ENCODE data around the gene DENND4C. TPM values are rescaled to one million over a fixed set of nuclear protein-coding genes. Genes with fewer than 3 reads are reported as not detected.
"Not testable (repeated sequence)": the region's sequence is repeated elsewhere in the genome, so short reads cannot be mapped to it uniquely, and the experiment has no call there.

The DENND4C gene
- polyA plus RNA-seq, 1 of the 3 experiments (the other 2 are of a cell fraction) = 7.5 TPM

DNA sequence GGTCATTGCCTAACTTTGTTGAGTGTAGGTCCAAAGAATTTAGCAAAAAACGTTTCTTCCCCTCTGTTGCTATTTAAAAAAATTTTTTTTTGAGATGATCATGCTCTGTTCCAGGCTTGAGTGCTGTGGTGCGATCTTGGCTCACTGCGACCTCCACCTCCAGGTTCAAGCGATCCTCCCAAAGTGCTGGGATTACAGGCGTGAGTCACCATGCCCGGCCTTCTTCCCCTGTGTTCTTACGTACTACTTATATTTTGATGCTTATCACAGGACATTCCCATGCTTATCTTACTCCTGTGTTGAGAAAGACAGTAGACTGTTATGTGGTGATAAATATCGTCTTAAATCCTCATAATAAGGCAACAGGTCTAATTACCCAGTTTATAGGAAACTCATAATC is 180.8 kb downstream of the DENND4C start:
- Histone ChIP-seq H3K9me2 (no peaks in the 10 kb centered on the region), H3K4me2 (no peak overlapping the region), H3K27ac (ENCODE audit: low read depth in 2 of 2, low read length in 1 of 2) (no peak overlapping the region), H3K36me3 (replicated peaks in 1 of 2; ENCODE audit: control insufficient read depth in 1 of 2, insufficient read depth in 2 of 2, low read length in 1 of 2) (no peaks in the 10 kb centered on the region), H3K9ac (no peak overlapping the region), H4K20me1 (ENCODE audit: insufficient read depth) (no peaks in the 10 kb centered on the region), H3K9me3 (no peaks in the 10 kb centered on the region), H3K4me1 (ENCODE audit: control insufficient read depth in 1 of 2, insufficient read depth in 2 of 2, low read depth in 1 of 2, low read length in 1 of 2) (peaks cover 0 to 11% of the 10 kb centered on the region in 2 experiments; a peak in 1 of 4 replicates), H3K27me3 (ENCODE audit: insufficient read depth) (no peaks in the 10 kb centered on the region), H3K79me2 (ENCODE audit: insufficient read depth) (no peaks in the 10 kb centered on the region), H2AFZ (ENCODE audit: low read depth) (no peak overlapping the region), H3K4me3 (ENCODE audit: low read depth in 2 of 2, low read length in 1 of 2) (no peak overlapping the region), H3F3A (replicated peaks; ENCODE audit: insufficient read depth) (no peaks in the 10 kb centered on the region)
- no peak for DNase-seq
- TF ChIP-seq FOSL2 (IDR thresholded peaks at IDR 0.05; ENCODE audit: borderline replicate concordance, low read depth) (no peak), CHD2 (IDR thresholded peaks at IDR 0.05; ENCODE audit: low read length, partially characterized antibody) (no peak), TEAD4 (IDR thresholded peaks at IDR 0.05; ENCODE audit: borderline replicate concordance, insufficient read depth) (no peak), TAF1 (IDR thresholded peaks at IDR 0.05; ENCODE audit: borderline replicate concordance, low read depth, low read length) (no peak)
- TF ChIP-seq, protein P1, sequence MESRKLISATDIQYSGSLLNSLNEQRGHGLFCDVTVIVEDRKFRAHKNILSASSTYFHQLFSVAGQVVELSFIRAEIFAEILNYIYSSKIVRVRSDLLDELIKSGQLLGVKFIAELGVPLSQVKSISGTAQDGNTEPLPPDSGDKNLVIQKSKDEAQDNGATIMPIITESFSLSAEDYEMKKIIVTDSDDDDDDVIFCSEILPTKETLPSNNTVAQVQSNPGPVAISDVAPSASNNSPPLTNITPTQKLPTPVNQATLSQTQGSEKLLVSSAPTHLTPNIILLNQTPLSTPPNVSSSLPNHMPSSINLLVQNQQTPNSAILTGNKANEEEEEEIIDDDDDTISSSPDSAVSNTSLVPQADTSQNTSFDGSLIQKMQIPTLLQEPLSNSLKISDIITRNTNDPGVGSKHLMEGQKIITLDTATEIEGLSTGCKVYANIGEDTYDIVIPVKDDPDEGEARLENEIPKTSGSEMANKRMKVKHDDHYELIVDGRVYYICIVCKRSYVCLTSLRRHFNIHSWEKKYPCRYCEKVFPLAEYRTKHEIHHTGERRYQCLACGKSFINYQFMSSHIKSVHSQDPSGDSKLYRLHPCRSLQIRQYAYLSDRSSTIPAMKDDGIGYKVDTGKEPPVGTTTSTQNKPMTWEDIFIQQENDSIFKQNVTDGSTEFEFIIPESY (IDR thresholded peaks at IDR 0.05; ENCODE audit: borderline replicate concordance, low read depth) = no peak
- TF ChIP-seq, protein P2, sequence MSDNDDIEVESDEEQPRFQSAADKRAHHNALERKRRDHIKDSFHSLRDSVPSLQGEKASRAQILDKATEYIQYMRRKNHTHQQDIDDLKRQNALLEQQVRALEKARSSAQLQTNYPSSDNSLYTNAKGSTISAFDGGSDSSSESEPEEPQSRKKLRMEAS (IDR thresholded peaks at IDR 0.05; ENCODE audit: low read depth) = no peak
- POLR2A ChIA-PET = no interaction called here
- CTCF ChIA-PET = no interaction called here
- WGBS (ENCODE audit: low lambda C conversion rate) = 85% methylated on average over 8 of the region's 8 CpGs

DNA sequence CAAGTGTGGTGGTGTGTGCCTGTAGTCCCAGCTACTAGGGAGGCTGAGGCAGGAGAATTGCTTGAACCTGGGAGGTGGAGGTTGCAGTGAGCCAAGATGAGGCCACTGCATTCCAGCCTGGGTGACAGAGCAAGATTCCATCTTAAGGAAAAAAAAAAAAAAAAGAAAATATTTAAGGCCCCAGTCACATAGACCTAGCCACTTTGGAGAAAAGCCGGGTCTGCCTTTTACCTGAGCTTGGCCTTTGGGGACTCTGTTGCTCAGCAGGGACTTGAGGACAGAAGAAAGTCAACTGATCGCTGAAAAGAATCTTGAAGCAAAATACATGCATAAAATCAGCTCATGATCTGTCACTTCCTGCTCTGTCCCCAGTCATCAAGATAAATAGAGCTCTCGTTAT is 183.0 kb downstream of the DENND4C start:
- WGBS (ENCODE audit: low lambda C conversion rate) = 88% methylated on average over 3 of the region's 3 CpGs
- H4K20me1 ChIP-seq (ENCODE audit: insufficient read depth); H3K27ac ChIP-seq (ENCODE audit: low read depth in 2 of 2, low read length in 1 of 2); H3K4me2 ChIP-seq; H3K9me2 ChIP-seq; H3K9ac ChIP-seq; H3K27me3 ChIP-seq (ENCODE audit: insufficient read depth); H3K9me3 ChIP-seq; H3K36me3 ChIP-seq (replicated peaks in 1 of 2; ENCODE audit: control insufficient read depth in 1 of 2, insufficient read depth in 2 of 2, low read length in 1 of 2); H3K4me3 ChIP-seq (ENCODE audit: low read depth in 2 of 2, low read length in 1 of 2); POLR2A ChIA-PET; H3F3A ChIP-seq (replicated peaks; ENCODE audit: insufficient read depth); H2AFZ ChIP-seq (ENCODE audit: low read depth); CTCF ChIA-PET; H3K4me1 ChIP-seq (ENCODE audit: control insufficient read depth in 1 of 2, insufficient read depth in 2 of 2, low read depth in 1 of 2, low read length in 1 of 2); H3K79me2 ChIP-seq (ENCODE audit: insufficient read depth); DNase-seq: not testable (repeated sequence)

DNA sequence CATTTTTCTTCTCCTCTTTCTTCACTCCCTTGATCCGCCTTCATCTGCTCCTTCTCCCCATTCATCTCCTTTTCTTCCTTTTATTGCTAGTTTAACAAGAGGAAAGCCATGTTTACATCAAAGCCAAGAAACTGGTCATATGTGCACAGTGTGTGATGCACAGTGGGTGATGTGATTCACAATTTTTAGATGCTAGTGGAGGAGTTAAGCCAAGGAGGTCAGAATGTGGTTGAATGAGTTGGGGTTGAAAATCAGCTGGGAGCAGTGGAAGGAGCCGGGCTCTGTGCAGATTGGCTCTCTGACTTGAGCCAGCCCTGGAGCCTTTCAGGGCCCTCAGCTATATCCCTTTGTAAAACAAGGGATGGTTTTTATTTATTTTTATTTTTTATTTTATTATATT is 185.7 kb downstream of the DENND4C start:
- CTCF ChIA-PET = no interaction called here
- WGBS (ENCODE audit: low lambda C conversion rate) = 94% methylated on average over 2 of the region's 2 CpGs
- no peak for DNase-seq

More for the DNA sequence above, 185.7 kb downstream of the DENND4C start:
- H2AFZ ChIP-seq (ENCODE audit: low read depth) = no peak overlapping the region
- POLR2A ChIA-PET = no interaction called here
- H3K4me1 ChIP-seq (ENCODE audit: control insufficient read depth in 1 of 2, insufficient read depth in 2 of 2, low read depth in 1 of 2, low read length in 1 of 2) = no peaks in the 10 kb centered on the region
- no peak overlapping the region for H3K4me3 ChIP-seq (ENCODE audit: low read depth in 2 of 2, low read length in 1 of 2)
- no peaks in the 10 kb centered on the region for H3K36me3 ChIP-seq (replicated peaks in 1 of 2; ENCODE audit: control insufficient read depth in 1 of 2, insufficient read depth in 2 of 2, low read length in 1 of 2)
- H3K27ac ChIP-seq (ENCODE audit: low read depth in 2 of 2, low read length in 1 of 2) = no peak overlapping the region
- H3K9me3 ChIP-seq = no peaks in the 10 kb centered on the region
- no peaks in the 10 kb centered on the region for H4K20me1 ChIP-seq (ENCODE audit: insufficient read depth)
- no peak overlapping the region for H3K4me2 ChIP-seq
- H3K9me2 ChIP-seq = no peaks in the 10 kb centered on the region
- H3F3A ChIP-seq (replicated peaks; ENCODE audit: insufficient read depth) = no peaks in the 10 kb centered on the region
- no peaks in the 10 kb centered on the region for H3K79me2 ChIP-seq (ENCODE audit: insufficient read depth)
- H3K9ac ChIP-seq = no peak overlapping the region
- TF ChIP-seq RXRA (IDR thresholded peaks at IDR 0.05; ENCODE audit: borderline replicate concordance, low read depth) = no peak
- TF ChIP-seq EZH2phosphoT487 (IDR thresholded peaks at IDR 0.05; ENCODE audit: borderline replicate concordance, low read depth) = no peak
- TF ChIP-seq NFIC (IDR thresholded peaks at IDR 0.05; ENCODE audit: borderline replicate concordance) = no peak
- TF ChIP-seq NRF1 (IDR thresholded peaks at IDR 0.05; ENCODE audit: low read depth, low read length) = no peak
- no peak for TF ChIP-seq TAF1 (IDR thresholded peaks at IDR 0.05; ENCODE audit: borderline replicate concordance, low read depth, low read length)
- TF ChIP-seq, protein P3, sequence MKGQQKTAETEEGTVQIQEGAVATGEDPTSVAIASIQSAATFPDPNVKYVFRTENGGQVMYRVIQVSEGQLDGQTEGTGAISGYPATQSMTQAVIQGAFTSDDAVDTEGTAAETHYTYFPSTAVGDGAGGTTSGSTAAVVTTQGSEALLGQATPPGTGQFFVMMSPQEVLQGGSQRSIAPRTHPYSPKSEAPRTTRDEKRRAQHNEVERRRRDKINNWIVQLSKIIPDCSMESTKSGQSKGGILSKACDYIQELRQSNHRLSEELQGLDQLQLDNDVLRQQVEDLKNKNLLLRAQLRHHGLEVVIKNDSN (IDR thresholded peaks at IDR 0.05; ENCODE audit: borderline replicate concordance, low read depth) = no peak
- no peak for TF ChIP-seq RCOR1 (IDR thresholded peaks at IDR 0.05; ENCODE audit: low read length)
- TF ChIP-seq, protein P4, sequence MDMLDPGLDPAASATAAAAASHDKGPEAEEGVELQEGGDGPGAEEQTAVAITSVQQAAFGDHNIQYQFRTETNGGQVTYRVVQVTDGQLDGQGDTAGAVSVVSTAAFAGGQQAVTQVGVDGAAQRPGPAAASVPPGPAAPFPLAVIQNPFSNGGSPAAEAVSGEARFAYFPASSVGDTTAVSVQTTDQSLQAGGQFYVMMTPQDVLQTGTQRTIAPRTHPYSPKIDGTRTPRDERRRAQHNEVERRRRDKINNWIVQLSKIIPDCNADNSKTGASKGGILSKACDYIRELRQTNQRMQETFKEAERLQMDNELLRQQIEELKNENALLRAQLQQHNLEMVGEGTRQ (IDR thresholded peaks at IDR 0.05; ENCODE audit: borderline replicate concordance, low read depth, low read length) = no peak
- TF ChIP-seq GATA2 (CRISPR knock-in tag; IDR thresholded peaks at IDR 0.05) = no peak
- TF ChIP-seq FOXM1 (IDR thresholded peaks at IDR 0.05; ENCODE audit: low read depth) = no peak
- no peak for TF ChIP-seq TEAD4 (IDR thresholded peaks at IDR 0.05; ENCODE audit: borderline replicate concordance, insufficient read depth)
- TF ChIP-seq EP300 (IDR thresholded peaks at IDR 0.05; ENCODE audit: borderline replicate concordance in 1 of 2, low read depth in 1 of 2, low read length in 1 of 2) = no peak
- no peaks in the 10 kb centered on the region for H3K27me3 ChIP-seq (ENCODE audit: insufficient read depth)

Measured in SK-N-SH (cell line).